GM12892 (cell line): ENCODE measurements around the gene F2RL2.

Experiments
- POLR2A ChIP-seq: IDR thresholded peaks from 2 replicates; pipeline ENCODE4 v1.6.1; 2011; ENCODE audit warnings: low read depth, low read length, control low read depth
- POLR2AphosphoS5 ChIP-seq: IDR thresholded peaks from 2 replicates; pipeline ENCODE4 v1.6.1; 2011; ENCODE audit warnings: low read depth, low read length, control low read depth
- TAF1 ChIP-seq: IDR thresholded peaks from 2 replicates; pipeline ENCODE4 v1.6.1; 2011; ENCODE audit warnings: low read depth, mild to moderate bottlenecking, control low read depth, low read length, borderline replicate concordance

DNA sequence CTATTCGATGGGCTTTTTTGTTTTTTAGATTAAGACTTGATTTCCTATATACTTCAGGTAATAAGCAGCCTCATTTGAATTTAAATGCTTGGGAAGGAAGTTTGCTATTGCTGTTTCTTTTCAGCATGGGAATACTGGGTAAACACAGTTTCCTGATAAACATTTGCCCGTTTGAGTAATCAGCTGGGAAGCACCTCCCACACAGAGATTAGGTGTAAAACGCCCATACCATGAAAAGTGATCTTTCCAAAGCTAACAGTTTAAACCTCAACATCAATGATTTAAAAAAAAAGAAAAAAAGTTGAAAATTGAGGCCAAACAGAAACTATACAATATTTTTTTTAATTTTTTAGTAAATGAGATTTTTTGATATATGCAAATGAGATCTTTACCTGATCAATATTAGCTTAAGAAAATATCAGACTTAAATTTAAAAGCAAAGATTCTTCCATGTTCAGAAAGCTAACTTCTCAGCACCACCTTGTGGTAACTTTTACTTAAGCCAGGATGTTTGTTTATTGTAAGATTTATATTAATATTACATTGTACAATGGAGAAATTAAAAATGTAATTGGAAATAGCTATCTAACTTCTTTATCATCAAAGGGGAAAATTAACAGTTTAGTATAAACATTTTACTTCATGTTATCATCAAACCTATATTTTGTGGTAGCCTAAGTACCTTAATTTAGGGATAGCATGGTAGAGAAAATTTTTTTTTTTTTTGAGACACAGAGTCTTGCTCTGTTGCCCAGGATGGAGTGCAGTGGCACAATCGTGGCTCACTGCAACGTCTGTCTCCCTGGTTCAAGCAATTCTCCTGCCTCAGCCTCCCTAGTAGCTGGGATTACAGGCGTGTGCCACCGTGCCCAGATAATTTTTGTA lies 39.8 kb downstream of the F2RL2 start:
- no peak for TF ChIP-seq POLR2A
- TF ChIP-seq POLR2AphosphoS5, result no peak
- TF ChIP-seq TAF1, result no peak
